Activated CD4-positive, alpha-beta T cell treated with anti-CD3 and anti-CD28 coated beads for 48 hours (primary cell): ENCODE measurements around the gene PLA2R1.

Experiments
- DNase-seq: peaks from one replicate; pipeline ENCODE4 v3.0.0-alpha.2; 2020

PLA2R1 gene

DNA sequence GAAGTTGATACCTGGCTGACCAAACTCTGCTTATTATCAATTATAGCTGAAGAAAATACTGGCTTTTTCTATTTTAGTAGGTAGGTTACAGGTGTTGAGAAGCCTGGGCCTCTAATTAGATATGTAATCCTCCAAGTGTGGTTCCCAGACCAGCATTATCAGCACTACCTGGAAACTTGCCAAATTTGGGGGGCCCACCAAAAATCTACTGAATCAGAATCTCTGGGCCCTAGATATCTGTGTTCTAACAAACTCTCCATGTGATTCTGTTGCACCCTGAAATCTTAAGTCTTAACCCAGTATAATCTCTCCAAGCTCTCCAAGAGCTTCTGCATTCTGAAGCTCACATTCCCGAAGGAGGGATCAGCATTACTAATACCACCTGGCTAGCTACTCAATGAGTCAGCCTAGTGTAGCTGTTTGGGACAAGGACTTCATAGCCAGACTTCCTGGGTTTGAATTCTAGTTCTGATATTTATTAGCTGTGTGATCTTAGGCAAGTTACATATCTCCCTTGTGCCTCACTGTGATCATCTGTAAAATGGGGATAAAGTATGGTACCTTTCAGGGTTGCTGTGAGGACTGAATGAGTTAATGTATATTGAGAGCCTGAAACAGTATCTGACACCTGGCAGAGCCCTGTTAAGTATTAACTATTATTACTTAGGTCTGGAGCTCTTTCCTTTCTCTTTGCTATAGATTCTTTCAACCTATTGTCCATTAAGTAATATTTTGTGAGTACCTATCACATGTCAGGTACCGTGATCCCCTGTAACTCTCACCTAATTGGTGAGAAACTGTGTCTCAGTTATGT lies 170.3 kb downstream of the PLA2R1 start:
- no peak for DNase-seq

DNA sequence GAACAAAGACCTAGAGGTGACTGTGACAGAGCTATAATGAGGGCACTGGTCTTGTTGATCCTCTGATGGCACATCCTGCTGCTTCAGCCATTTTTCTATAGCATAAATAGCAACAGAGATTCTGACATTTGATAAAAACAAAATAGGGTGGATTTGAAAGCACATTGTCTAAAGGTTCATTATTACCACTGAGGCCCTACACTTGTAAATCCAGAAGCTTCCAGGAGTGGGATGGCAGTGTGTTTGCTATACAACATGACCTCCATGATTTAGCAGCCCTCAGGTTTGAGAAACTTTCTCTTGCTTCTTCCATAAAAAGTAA lies 171.2 kb downstream of the PLA2R1 start:
- no peak for DNase-seq

DNA sequence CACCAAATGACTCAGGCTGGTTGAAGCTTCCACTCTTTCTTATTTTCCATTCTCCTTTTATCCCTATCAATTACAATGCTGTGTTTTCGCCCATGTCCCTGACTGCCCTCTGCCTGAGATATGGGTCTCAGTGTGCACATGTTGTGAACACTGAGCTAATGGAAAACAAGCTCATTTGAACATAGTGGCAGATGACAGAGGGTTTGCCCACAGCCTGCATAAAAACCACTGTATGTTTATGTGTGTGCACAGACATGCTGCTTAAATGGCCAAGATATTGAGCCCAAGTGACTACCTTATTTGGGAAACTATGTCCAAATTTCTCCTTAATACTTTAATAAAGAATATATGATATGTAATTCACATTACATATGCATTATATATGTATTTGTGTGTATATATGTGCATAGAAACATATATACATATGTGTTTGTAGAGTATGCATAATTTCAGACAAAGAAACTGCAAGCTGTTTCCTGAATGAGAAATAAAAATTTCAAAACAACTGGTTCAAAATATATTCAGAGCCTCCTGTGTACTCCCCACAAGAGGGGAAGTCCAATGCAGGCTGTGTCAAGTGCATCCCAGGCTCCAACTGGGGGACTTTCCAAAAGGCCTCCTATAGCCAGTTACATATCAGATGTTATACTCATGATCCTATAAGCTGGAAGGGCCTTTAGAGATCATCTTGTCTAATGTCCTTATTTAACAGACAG lies 171.7 kb downstream of the PLA2R1 start:
- DNase-seq: no peak

DNA sequence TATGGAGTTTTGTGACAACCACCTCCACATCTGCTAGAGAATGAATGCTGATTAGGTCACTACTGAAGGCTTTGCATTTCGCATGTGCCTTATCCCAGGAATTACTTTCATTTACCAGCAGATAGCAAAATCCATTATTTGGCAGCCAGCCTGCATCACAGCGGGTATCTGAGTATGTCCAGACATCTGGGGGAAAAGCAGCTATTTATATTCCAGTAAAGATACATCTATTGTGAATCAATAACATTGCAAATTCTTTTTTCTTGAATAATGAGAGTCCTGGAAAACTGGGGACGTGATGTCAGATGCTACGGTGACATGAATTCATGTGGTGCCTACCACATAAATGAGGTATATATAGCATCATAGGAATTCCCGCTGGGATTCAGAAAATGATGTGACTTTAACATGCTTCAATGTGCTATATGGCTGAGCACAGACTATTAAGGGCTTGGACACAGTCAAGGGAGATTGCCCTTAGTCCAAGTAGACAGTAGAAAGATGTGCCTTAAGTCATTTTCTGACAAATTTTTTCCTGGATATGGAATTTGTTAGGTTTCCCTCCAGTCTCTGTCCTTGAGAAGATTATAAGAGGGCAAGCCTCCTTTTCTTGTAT lies 180.2 kb downstream of the PLA2R1 start:
- DNase-seq: no peak
